ENCODE measurements around the gene CAPN14.

The CAPN14 gene

DNA sequence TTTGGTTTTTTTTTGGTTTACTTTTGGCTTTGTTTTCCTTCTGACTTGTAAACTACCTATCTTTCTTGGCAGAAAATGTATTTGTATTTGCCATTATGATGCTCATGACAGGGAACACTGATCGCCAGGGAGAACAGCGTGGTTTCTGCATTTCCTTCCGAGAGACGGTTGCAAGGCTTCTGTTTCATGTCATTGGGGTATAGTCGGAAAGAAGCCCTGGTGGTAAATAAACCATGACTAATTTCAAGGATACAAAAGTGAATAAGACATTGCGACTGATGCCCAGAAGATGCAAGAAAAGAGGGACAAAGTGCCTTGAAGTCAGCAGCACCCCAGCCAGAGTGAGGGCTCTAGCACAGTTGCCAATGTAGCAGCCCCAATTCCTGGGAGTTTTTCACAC is 4.2 kb upstream of the CAPN14 start (continued):
- TF ChIP-seq, protein P1, sequence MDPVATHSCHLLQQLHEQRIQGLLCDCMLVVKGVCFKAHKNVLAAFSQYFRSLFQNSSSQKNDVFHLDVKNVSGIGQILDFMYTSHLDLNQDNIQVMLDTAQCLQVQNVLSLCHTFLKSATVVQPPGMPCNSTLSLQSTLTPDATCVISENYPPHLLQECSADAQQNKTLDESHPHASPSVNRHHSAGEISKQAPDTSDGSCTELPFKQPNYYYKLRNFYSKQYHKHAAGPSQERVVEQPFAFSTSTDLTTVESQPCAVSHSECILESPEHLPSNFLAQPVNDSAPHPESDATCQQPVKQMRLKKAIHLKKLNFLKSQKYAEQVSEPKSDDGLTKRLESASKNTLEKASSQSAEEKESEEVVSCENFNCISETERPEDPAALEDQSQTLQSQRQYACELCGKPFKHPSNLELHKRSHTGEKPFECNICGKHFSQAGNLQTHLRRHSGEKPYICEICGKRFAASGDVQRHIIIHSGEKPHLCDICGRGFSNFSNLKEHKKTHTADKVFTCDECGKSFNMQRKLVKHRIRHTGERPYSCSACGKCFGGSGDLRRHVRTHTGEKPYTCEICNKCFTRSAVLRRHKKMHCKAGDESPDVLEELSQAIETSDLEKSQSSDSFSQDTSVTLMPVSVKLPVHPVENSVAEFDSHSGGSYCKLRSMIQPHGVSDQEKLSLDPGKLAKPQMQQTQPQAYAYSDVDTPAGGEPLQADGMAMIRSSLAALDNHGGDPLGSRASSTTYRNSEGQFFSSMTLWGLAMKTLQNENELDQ (tag by site-specific recombination; IDR thresholded peaks at IDR 0.05; ENCODE audit: low read depth), result no peak
- TF ChIP-seq, protein P2, sequence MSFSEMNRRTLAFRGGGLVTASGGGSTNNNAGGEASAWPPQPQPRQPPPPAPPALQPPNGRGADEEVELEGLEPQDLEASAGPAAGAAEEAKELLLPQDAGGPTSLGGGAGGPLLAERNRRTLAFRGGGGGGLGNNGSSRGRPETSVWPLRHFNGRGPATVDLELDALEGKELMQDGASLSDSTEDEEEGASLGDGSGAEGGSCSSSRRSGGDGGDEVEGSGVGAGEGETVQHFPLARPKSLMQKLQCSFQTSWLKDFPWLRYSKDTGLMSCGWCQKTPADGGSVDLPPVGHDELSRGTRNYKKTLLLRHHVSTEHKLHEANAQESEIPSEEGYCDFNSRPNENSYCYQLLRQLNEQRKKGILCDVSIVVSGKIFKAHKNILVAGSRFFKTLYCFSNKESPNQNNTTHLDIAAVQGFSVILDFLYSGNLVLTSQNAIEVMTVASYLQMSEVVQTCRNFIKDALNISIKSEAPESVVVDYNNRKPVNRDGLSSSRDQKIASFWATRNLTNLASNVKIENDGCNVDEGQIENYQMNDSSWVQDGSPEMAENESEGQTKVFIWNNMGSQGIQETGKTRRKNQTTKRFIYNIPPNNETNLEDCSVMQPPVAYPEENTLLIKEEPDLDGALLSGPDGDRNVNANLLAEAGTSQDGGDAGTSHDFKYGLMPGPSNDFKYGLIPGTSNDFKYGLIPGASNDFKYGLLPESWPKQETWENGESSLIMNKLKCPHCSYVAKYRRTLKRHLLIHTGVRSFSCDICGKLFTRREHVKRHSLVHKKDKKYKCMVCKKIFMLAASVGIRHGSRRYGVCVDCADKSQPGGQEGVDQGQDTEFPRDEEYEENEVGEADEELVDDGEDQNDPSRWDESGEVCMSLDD (tag by site-specific recombination; IDR thresholded peaks at IDR 0.05), result no peak
- TF ChIP-seq, protein P3, sequence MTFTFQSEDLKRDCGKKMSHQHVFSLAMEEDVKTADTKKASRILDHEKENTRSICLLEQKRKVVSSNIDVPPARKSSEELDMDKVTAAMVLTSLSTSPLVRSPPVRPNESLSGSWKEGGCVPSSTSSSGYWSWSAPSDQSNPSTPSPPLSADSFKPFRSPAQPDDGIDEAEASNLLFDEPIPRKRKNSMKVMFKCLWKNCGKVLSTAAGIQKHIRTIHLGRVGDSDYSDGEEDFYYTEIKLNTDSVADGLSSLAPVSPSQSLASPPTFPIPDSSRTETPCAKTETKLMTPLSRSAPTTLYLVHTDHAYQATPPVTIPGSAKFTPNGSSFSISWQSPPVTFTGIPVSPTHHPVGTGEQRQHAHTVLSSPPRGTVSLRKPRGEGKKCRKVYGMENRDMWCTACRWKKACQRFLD (tag by site-specific recombination; IDR thresholded peaks at IDR 0.05), result no peak
- no peak for TF ChIP-seq ZNF596 (tag by site-specific recombination; IDR thresholded peaks at IDR 0.05)
- TF ChIP-seq GLI2 (tag by site-specific recombination; IDR thresholded peaks at IDR 0.05; ENCODE audit: borderline replicate concordance, low read depth), result no peak
- TF ChIP-seq ZNF169 (tag by site-specific recombination; IDR thresholded peaks at IDR 0.05), result no peak
- TF ChIP-seq, protein P4, sequence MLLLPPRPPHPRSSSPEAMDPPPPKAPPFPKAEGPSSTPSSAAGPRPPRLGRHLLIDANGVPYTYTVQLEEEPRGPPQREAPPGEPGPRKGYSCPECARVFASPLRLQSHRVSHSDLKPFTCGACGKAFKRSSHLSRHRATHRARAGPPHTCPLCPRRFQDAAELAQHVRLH (tag by site-specific recombination; IDR thresholded peaks at IDR 0.05), result no peak

DNA sequence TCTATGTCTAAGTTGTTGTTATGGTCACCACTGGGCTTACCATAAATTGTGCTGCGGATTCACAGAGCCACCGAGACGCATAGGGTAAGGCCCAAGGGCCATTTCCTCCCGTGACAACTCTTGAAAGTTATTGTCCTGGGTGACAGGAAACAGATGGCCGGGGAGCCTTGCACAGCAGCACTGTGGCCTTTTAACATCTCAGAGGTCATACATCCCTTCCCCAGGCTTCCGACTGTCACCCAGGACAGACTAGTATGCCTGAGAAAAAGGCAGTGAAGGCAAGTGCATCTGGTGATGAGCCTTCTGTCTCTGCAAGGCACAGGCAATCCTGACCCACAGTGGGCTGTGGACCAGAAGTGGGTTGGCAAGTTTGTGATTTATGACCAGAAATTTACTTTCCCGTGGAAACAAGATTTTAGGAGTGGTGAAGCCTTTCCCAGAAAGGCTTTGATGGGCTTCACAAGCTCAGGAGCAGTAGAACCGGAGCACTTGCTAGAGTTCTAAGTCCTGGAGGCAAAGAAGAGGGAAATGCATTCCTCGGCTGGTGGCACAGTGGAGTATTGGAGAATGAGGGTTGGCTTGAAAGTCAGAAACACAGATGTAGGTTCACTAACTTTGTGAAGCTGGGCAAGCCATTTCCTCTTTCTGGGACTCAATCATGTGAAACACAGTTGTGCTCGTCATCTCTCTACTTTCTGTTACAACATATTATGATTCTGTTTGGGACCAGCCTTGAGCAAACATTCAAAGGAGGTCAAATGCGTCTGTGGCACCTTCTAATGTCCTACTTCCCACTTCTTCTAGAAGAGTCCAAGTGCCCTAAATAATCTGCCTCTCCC is 2.0 kb upstream of the CAPN14 start:
- Histone ChIP-seq H3K27ac (ENCODE audit: extremely low read depth, low read depth, low read length) (no peak overlapping the region), H3K4me1 (ENCODE audit: control insufficient read depth, insufficient read depth, low read length) (no peaks in the 10 kb centered on the region), H3K36me3 (ENCODE audit: control insufficient read depth in 2 of 2, insufficient read depth in 1 of 2, low read length in 2 of 2) (no peaks in the 10 kb centered on the region), H3K4me3 (ENCODE audit: low read depth, low read length) (no peak overlapping the region), H3K9me3 (ENCODE audit: control insufficient read depth, insufficient read depth, low read depth, low read length) (no peaks in the 10 kb centered on the region)
- CTCF ChIA-PET, result interaction anchor here (0.6 to 1.3 kb wide), 3 partner anchors 10 to 508 kb away, joined by 3 to 4 read pairs (median 4); no protein-coding TSS in a partner anchor
- TF ChIP-seq, protein P5, sequence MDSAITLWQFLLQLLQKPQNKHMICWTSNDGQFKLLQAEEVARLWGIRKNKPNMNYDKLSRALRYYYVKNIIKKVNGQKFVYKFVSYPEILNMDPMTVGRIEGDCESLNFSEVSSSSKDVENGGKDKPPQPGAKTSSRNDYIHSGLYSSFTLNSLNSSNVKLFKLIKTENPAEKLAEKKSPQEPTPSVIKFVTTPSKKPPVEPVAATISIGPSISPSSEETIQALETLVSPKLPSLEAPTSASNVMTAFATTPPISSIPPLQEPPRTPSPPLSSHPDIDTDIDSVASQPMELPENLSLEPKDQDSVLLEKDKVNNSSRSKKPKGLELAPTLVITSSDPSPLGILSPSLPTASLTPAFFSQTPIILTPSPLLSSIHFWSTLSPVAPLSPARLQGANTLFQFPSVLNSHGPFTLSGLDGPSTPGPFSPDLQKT (IDR thresholded peaks at IDR 0.05; ENCODE audit: borderline replicate concordance, low read depth, low read length), result no peak
- no peak for TF ChIP-seq SALL2 (tag by site-specific recombination; IDR thresholded peaks at IDR 0.05; ENCODE audit: borderline replicate concordance)
- no peak for TF ChIP-seq ZNF335 (tag by site-specific recombination; conservative IDR thresholded peaks at IDR 0.05)
- TF ChIP-seq, protein P6, sequence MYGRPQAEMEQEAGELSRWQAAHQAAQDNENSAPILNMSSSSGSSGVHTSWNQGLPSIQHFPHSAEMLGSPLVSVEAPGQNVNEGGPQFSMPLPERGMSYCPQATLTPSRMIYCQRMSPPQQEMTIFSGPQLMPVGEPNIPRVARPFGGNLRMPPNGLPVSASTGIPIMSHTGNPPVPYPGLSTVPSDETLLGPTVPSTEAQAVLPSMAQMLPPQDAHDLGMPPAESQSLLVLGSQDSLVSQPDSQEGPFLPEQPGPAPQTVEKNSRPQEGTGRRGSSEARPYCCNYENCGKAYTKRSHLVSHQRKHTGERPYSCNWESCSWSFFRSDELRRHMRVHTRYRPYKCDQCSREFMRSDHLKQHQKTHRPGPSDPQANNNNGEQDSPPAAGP (tag by site-specific recombination; IDR thresholded peaks at IDR 0.05), result no peak
- no peak for TF ChIP-seq ZNF785 (tag by site-specific recombination; IDR thresholded peaks at IDR 0.05)
- TF ChIP-seq ZXDB (tag by site-specific recombination; IDR thresholded peaks at IDR 0.05), result no peak
- no peak for TF ChIP-seq GFI1B (tag by site-specific recombination; IDR thresholded peaks at IDR 0.05)
- TF ChIP-seq ZNF341 (tag by site-specific recombination; IDR thresholded peaks at IDR 0.05; ENCODE audit: low read depth), result no peak
- TF ChIP-seq ZNF423 (tag by site-specific recombination; IDR thresholded peaks at IDR 0.05), result no peak
- TF ChIP-seq YY2 (tag by site-specific recombination; IDR thresholded peaks at IDR 0.05), result no peak
- TF ChIP-seq, protein P7, sequence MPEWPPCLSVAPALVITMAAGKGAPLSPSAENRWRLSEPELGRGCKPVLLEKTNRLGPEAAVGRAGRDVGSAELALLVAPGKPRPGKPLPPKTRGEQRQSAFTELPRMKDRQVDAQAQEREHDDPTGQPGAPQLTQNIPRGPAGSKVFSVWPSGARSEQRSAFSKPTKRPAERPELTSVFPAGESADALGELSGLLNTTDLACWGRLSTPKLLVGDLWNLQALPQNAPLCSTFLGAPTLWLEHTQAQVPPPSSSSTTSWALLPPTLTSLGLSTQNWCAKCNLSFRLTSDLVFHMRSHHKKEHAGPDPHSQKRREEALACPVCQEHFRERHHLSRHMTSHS (tag by site-specific recombination; IDR thresholded peaks at IDR 0.05), result no peak
- TF ChIP-seq, protein P8, sequence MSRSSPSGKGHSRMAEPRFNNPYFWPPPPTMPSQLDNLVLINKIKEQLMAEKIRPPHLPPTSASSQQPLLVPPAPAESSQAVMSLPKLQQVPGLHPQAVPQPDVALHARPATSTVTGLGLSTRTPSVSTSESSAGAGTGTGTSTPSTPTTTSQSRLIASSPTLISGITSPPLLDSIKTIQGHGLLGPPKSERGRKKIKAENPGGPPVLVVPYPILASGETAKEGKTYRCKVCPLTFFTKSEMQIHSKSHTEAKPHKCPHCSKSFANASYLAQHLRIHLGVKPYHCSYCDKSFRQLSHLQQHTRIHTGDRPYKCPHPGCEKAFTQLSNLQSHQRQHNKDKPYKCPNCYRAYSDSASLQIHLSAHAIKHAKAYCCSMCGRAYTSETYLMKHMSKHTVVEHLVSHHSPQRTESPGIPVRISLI (tag by site-specific recombination; IDR thresholded peaks at IDR 0.05), result no peak
- TF ChIP-seq ZNF473 (tag by site-specific recombination; IDR thresholded peaks at IDR 0.05), result no peak
- POLR2A ChIA-PET, result no interaction called here
